Measurements from ENCODE around the gene SPATA6L.

DNA sequence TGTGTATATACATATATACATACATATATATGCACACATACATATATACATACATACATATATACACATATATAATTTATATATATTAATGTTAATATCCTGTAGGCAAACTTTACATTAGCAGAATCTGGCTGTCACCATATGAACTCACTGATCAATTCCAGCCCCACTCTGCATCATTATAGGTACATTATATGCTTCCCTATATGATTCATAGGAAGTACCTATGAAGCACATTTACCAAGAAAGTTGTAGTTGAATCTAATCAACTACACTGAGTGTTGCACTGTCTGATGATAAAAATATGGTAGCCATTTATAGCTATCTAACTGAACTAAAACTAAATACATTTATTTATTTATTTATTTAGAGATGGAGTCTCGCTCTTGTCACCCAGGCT, 5.5 kb upstream of the SPATA6L start:
- TF ChIP-seq, protein P1, sequence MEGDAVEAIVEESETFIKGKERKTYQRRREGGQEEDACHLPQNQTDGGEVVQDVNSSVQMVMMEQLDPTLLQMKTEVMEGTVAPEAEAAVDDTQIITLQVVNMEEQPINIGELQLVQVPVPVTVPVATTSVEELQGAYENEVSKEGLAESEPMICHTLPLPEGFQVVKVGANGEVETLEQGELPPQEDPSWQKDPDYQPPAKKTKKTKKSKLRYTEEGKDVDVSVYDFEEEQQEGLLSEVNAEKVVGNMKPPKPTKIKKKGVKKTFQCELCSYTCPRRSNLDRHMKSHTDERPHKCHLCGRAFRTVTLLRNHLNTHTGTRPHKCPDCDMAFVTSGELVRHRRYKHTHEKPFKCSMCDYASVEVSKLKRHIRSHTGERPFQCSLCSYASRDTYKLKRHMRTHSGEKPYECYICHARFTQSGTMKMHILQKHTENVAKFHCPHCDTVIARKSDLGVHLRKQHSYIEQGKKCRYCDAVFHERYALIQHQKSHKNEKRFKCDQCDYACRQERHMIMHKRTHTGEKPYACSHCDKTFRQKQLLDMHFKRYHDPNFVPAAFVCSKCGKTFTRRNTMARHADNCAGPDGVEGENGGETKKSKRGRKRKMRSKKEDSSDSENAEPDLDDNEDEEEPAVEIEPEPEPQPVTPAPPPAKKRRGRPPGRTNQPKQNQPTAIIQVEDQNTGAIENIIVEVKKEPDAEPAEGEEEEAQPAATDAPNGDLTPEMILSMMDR (IDR thresholded peaks at IDR 0.05) = no peak
- no peak for TF ChIP-seq POLR2A (IDR thresholded peaks at IDR 0.05)
